ENCODE data around the gene GGT7.
"Not testable (repeated sequence)": the region's sequence is repeated elsewhere in the genome, so short reads cannot be mapped to it uniquely, and the experiment has no call there.

Gene GGT7

DNA sequence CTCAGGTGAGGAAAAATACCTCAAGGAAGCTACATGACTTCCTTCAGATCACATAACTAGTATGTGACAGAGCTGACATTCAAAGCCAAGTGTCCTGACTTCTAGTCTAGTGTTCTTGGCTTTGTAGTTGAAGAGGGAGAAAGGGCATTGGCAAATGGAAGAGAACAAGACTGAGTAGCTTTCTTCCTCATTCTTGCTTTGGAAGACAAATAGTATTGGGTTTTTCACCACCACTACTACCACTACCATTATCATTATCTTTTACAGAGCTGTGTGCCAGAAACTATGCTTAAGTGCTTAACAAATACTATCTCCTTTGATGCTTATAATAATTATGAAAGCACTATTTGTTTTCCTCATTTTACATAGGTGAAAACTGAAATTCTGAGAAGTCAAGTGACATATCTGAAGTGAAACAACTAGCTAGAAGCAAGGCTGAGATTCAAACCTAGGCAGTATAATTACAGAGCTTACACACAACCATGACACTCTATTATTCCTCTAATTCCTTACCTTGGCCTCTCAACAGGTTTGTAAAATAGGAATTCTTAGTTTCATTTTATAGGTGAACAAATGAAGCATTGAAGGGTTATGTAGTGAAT lies 10.5 kb upstream of the GGT7 start:
- no peak for DNase-seq

DNA sequence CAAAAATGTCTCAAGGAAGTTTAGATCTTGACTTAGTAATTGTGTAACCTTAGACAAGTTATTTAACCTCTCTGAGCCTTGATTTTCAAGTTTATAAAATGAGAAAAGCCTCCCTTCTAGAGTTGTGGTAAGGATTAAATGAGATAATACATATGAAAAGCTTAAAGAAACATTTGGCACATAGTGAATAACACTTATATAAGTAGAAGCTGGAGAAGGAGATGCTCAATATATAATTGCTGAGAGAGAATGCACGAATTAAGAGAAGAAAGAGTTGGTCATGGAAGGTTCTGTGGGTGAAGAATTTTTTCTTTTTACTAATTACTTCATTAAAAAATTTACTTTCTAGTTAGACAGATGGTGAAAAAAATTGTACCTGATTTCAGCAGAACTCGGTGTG lies 9.0 kb upstream of the GGT7 start:
- DNase-seq, result no peak

DNA sequence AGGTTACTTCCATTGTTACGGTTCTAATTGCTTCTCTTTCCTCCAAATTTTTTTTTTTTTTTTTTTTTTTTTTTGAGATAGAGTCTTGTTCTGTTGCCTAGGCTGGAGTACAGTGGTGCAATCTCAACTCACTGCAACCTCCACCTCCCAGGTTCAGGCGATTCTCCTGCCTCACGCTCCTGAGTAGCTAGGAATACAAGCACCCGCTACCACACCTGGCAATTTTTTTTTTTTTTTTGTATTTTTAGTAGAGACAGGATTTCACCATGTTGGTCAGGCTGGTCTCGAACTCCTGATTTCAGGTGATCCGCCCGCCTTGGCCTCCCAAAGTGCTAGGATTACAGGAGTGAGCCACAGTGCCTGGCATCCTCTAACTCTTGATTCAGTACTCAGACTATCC lies 8.3 kb upstream of the GGT7 start:
- not testable (repeated sequence) for DNase-seq

DNA sequence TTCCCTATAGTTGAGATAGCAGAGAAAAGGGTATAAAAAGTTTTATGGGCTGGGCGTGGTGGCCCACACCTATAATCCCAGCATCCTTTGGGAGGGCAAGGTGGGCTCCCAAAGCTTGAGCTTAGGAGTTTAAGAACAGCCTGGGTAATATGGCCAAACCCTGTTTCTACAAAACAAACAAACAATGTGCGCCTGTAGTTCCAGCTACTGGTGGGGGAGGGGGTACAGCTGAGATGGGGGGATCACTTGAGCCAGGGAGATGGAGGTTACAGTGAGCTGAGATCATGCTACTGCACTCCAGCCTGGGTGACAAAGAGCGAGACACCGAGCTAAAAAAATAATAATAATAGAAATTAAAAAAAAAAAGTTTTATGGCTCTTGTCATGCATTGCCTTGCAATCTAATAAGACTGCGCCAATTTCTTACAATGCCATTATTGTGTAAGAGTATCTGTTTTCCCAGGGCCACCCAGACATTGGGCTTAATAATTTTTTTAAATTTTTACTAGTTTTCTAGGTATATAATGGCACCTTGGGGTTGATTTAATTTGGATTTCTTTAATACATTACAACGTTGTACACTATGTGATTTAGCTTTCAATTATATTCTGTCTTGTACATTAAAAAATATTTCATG lies 7.7 kb upstream of the GGT7 start:
- no peak for DNase-seq

GRCh38 chr20:34876406-34877282 lies 4.0 kb upstream of the GGT7 start, which contains the start of gene ACSS2:
TSS of gene ACSS2 (plus strand) at chr20:34876612. CDS start at chr20:34876646, 34 bp downstream.
- DNase-seq, result no peak

- peak; percentile 95 for DNase-seq
Observed at GRCh38 chr20:34875642-34876405, 3.2 kb upstream of the GGT7 start.

- peak; percentile 74 for DNase-seq
Observed at GRCh38 chr20:34874094-34874654, 1.5 kb upstream of the GGT7 start.

DNA sequence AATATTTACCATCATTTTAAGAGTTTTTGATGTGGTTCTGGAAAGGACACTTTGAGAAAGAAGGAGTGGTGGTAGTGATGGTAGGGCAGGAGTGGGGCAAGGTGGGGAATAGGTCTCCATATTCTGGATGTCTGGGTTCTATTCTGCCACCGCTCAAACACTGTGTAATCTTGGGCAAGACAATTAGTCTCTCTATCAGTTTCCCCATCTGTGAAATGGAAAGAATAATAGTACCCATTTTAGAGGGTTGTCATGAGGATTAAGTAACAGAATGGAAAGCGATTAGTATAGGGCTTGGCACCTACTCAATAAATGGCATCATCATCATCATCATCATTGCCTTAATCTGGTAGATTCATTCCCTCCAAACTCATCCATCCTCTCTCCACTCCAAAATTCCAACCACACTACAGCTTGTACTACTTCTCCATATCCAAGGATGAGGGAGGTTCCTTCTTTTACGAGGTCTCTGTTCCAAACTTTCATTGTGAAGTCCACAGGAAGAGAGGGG lies 982 bp upstream of the GGT7 start:
- no peak for DNase-seq

DNA sequence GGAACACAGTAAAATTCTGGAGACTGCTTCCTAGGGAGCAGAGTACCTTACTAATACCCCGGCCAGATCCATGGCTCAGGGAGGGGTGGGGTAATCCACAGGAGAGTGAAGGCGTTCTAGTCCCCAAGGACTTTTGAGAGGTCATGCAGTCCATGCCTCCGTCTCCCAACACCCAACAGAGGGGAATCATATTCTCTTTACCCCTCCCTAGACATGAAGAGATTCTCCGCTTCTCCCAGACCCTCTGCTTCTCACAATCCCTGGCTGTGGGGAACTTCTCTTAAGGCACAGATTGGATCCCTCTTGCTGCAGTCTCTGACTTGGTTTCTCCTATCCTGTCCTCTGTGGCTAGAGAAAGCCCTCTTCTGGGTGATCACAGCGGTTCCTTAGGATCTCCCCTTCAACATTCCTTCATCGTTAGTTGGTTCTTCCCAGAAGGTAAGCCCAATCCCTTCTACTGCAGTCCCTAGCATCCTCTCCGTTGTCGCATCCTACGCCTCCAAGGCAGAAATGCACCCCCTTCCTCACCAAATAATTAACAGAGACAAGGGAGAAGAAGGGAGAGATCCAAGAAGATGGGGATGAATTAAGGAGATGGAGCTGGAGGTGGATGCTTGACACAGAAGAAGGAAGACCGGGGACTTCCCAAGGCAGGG lies 562 bp downstream of the GGT7 start:
- no peak for DNase-seq

DNA sequence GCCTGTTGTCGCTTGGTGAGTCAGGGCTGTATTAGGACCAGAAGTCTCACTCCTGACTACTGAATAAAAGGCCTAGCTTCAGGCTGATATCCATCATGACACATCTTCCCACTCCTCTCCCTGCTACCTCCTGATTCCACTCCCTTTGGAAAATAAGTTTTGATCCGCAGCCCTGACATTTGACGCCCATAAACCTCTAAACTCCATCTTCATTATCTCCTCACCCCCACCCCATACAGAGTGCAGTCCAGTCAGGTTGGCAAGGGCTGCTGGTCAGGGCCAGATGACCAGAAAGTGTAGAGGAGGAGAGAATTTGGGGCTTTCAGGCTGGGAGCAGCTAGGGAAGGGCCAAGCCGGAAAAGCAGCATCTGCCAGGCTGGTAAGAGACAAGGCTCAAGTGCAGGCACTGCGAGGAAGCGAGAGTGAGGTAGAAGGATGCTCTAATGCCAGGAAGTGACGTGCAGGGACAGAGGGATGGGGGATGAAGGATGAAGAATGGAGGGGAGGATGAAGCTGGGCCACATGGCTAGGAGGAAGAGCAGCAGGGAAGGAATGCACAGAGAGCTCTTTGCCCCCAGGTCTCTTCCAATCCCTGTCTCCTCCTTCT lies 1.2 kb downstream of the GGT7 start:
- no peak for DNase-seq

DNA sequence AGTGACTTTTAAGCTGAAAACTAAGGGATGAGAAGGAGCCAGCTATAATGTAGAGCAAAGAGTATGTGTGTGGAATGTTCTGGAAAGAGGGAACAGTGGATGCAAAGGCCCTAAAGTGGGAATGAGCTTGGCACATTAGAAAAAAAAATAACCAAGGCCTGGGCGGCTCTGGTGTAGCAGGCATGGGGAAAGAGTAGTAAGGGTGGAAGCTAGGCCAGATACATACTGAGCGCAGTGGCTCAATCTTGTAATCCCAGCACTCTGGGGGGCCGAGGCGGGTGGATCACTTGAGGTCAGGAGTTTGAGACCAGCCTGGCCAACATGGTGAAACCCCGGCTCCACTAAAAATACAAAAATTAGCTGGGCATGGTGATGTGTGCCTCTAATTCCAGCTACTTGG lies 8.4 kb downstream of the GGT7 start:
- DNase-seq, result no peak

DNA sequence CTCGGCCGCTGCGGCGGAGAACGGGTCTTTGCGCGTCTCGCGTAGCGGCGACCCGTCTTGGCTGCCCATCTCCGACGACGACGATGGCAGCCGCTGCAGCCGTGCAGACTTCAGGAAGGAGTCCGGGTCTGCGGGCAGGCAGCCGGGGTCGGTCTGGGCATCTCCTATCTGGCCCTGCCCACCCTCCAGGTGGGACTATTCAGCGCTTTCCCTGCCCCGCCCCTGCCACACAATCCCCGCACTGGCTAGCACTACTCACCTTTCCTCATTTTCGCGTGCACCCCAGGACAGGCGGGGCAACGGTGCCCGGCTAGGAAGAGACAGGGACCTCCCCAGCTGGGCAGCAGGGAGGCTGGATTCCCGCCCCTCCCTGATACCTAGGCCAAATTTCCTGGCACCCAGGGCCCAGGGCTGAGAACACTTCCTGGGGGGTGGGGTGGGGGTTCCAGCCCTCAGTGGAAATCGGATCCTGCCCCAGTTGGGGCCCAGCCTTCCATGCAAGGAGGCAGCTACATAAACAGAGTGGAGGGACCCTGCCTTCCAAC lies 9.2 kb downstream of the GGT7 start:
- DNase-seq, result no peak

DNA sequence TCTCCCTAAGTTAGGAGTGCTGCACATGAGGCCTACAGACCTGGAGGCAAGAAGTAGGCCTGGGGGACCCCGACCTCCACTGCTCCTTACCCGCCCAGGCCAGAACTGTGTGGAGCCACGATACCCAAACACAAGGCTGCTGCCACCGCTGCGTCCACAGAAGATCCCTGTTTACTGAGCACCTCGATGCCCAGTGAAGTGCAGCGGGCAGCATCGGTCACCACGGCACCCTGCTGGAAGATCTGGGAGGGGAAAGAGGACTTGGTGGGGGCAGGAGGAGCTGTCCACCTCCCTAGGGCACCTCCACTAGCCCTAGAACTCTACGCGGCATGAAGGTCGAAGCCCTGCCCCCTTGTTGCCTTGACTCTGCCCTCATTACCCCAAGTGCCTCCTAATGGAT lies 9.9 kb downstream of the GGT7 start:
- DNase-seq, result no peak

- no peak for DNase-seq
Observed at GRCh38 chr20:34861386-34862084, 11.1 kb downstream of the GGT7 start.

GRCh38 chr20:34859826-34860545 lies 12.7 kb downstream of the GGT7 start:
- no peak for DNase-seq

- no peak for DNase-seq
Observed at GRCh38 chr20:34859367-34859766, 13.3 kb downstream of the GGT7 start.

DNA sequence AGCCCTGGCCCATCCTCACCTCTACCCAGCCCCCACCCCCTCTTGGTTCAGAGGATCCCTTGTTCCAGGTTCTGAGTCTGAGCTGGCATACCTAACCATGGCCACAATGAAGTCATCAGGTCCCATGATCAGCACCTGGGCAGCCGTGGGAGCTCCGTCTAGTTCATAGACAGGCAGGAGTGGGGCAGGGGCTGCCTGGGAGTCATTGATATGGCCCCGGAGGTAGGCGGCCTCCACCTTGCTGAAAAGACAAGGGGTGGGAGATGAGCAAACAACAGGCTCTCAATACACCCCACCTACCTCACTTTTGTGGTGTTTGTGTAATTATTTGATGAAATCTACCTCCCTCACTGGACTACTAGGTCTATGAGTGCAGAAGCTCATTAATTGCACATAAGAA lies 20.4 kb downstream of the GGT7 start:
- DNase-seq, result no peak

- no peak for DNase-seq
Observed at GRCh38 chr20:34850969-34851368, 21.7 kb downstream of the GGT7 start.

GRCh38 chr20:34849778-34850177 lies 22.9 kb downstream of the GGT7 start:
- no peak for DNase-seq

DNA sequence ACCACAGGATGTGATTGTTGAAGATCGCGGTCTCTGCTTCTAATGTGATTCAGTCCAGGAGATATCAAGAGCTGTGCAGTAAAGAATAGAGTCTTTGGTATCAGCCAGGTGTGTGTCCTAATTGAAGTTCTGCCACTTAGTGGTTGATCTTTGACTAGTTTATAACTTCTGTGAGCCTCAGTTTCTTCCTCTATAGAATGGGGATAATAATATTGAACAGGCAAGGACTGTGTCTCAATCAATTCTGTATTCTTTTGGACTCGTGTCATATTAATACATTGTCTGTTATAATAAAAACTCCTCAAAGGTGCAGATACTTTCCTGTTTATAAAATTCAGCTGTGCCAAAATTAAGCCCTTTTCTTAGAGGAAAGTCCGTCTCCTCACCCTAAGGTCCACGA lies 24.1 kb downstream of the GGT7 start:
- no peak for DNase-seq
